Tibial artery (tissue), 4 donors: ENCODE results near the gene SKIL.
"Not testable (repeated sequence)": the region's sequence is repeated elsewhere in the genome, so short reads cannot be mapped to it uniquely, and the experiment has no call there.

Source experiments
- DNase-seq, 2 donors: peaks; one replicate each; pipeline ENCODE4 v3.0.0-alpha.2; 2019
- H3K27ac ChIP-seq, 2 donors: fragments of 200-600 bp; sonication (generic) in 1 of 2; 1 replicate in 1 of 2; 2 replicates in 1 of 2; pipeline ENCODE4 v1.5.1; 2018 to 2019; ENCODE audit warnings: mild to moderate bottlenecking in 1 of 2
- H3K27me3 ChIP-seq, 2 donors: fragments of 200-600 bp; sonication (generic) in 1 of 2; one replicate each; pipeline versions ENCODE4 v1.5.1 to v1.6.0; 2016 to 2019
- H3K36me3 ChIP-seq, 3 donors: fragments of 200-600 bp; sonication (generic) in 2 of 3; one replicate each; pipeline ENCODE4 v1.5.1; 2016 to 2019; ENCODE audit warnings: mild to moderate bottlenecking in 2 of 3
- H3K4me1 ChIP-seq, 4 donors: fragments of 200-600 bp; sonication (generic) in 2 of 4; 1 replicate in 3 of 4; 2 replicates in 1 of 4; pipeline ENCODE4 v1.5.1; 2016 to 2019
- H3K4me3 ChIP-seq, 2 donors: fragments of 200-600 bp; sonication (generic) in 1 of 2; 1 replicate in 1 of 2; 2 replicates in 1 of 2; pipeline ENCODE4 v1.5.1; 2018 to 2019; ENCODE audit warnings: mild to moderate bottlenecking in 2 of 2
- H3K9me3 ChIP-seq, 3 donors: fragments of 200-600 bp; sonication (generic) in 1 of 3; one replicate each; pipeline ENCODE4 v1.5.1; 2016 to 2019
- CTCF ChIP-seq, 2 experiments: fragments of 200-600 bp in 1 of 2; fragments of 450-650 bp in 1 of 2; IDR thresholded peaks; one replicate each; pipeline ENCODE4 v1.5.1; 2017 to 2019; ENCODE audit warnings: antibody characterized with exemption in 2 of 2, mild to moderate bottlenecking in 1 of 2, moderate library complexity in 1 of 2
- intact Hi-C: fragments of 100-400 bp; cut with DNase I; formaldehyde crosslinking; loops from one replicate; pipeline ENCODE4 v1.15.0; 2023; ENCODE audit warnings: low total_unique reads

The SKIL gene

GRCh38 chr3:170331143-170331542, 26.4 kb upstream of the SKIL start:
- Histone ChIP-seq H3K9me3 (peaks cover 0 to 8% (median 4%) of the 10 kb centered on the region in 3 donors), H3K36me3 (no peaks in the 10 kb centered on the region), H3K4me3 (no peak overlapping the region), H3K4me1 (no peaks in the 10 kb centered on the region), H3K27me3 (no peaks in the 10 kb centered on the region), H3K27ac (no peak overlapping the region)
- intact Hi-C loops, result no loop called here
- TF ChIP-seq CTCF (IDR thresholded peaks at IDR 0.05), result no peak
- DNase-seq, result no peak

DNA sequence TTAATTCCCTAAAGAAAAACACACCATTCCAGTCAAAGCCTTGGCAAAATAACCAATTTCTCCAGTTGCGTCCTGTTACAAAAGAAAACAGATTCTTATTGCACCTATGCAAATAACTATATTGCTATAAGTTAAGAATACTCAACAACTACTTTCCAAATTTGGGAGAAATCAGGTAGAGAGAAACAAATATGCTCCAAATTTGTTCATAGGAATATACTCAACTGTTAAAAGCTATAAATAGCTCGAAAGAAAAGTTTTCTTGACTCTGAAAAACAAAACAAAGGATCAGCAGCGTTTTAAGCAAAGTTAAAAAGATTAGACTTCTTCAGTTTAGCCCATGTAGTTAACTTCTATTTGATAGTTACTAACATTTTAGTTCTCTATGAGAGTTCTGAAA, 20.1 kb upstream of the SKIL start:
- Histone ChIP-seq H3K27me3 (no peaks in the 10 kb centered on the region), H3K4me1 (no peaks in the 10 kb centered on the region), H3K36me3 (no peaks in the 10 kb centered on the region), H3K9me3 (no peaks in the 10 kb centered on the region), H3K27ac (no peak overlapping the region), H3K4me3 (no peak overlapping the region)
- intact Hi-C loops, result no loop called here
- DNase-seq, result no peak
- TF ChIP-seq CTCF (IDR thresholded peaks at IDR 0.05), result no peak

GRCh38 chr3:170338690-170339340, 18.7 kb upstream of the SKIL start:
- Histone ChIP-seq H3K9me3 (no peaks in the 10 kb centered on the region), H3K27me3 (no peaks in the 10 kb centered on the region), H3K4me3 (no peak overlapping the region), H3K36me3 (no peaks in the 10 kb centered on the region), H3K27ac (no peak overlapping the region), H3K4me1 (no peaks in the 10 kb centered on the region)
- no peak for TF ChIP-seq CTCF (IDR thresholded peaks at IDR 0.05)
- intact Hi-C loops, result no loop called here
- no peak for DNase-seq

GRCh38 chr3:170342273-170342672, 15.2 kb upstream of the SKIL start:
- DNase-seq, H3K36me3 ChIP-seq, intact Hi-C loops, H3K4me3 ChIP-seq, H3K9me3 ChIP-seq, H3K27ac ChIP-seq, H3K27me3 ChIP-seq, H3K4me1 ChIP-seq: not testable (repeated sequence)

- intact Hi-C loops, H3K27ac ChIP-seq: not testable (repeated sequence)
These were observed 13.7 kb upstream of the SKIL start for GRCh38 chr3:170343859-170344258.

DNA sequence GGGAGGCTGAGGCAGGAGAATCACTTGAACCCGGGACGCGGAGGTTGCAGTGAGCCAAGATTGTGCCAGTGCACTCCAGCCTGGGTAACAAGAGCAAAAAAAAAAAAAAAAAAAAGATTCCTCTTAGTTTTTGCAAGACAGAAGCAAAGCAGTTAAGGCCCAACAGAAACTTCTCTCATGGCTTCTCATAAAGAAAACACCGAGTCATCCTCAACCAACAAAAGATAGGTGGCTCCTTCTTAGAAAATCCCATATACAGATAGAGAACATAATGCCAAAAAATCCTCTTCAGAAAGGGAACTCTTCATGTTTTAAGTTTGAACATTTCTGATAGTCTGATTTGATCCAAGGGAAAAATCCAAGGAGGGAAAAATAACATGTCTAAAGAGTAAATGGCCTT, 12.5 kb upstream of the SKIL start:
- no peak for TF ChIP-seq CTCF (IDR thresholded peaks at IDR 0.05)
- H3K4me1 ChIP-seq, result no peaks in the 10 kb centered on the region
- H3K36me3 ChIP-seq, result no peaks in the 10 kb centered on the region
- no peaks in the 10 kb centered on the region for H3K27me3 ChIP-seq
- no peak for DNase-seq
- H3K4me3 ChIP-seq, result no peak overlapping the region
- H3K27ac ChIP-seq, result no peak overlapping the region
- intact Hi-C loops, result no loop called here
- H3K9me3 ChIP-seq, result no peaks in the 10 kb centered on the region

More at GRCh38 chr3:170343859-170344258, 13.7 kb upstream of the SKIL start:
- H3K27me3 ChIP-seq, H3K9me3 ChIP-seq, DNase-seq, H3K4me3 ChIP-seq, H3K36me3 ChIP-seq, H3K4me1 ChIP-seq: not testable (repeated sequence)
